HG03066 (cell line): ENCODE results near the gene NT5C.

Experiments
- ATAC-seq: cut with Tn5 transposase; IDR thresholded peaks from one replicate; pipeline ENCODE4 v1.9.1; 2021; ENCODE audit warnings: low read depth; ENCODE audit not compliant: unreplicated experiment

The NT5C gene

DNA sequence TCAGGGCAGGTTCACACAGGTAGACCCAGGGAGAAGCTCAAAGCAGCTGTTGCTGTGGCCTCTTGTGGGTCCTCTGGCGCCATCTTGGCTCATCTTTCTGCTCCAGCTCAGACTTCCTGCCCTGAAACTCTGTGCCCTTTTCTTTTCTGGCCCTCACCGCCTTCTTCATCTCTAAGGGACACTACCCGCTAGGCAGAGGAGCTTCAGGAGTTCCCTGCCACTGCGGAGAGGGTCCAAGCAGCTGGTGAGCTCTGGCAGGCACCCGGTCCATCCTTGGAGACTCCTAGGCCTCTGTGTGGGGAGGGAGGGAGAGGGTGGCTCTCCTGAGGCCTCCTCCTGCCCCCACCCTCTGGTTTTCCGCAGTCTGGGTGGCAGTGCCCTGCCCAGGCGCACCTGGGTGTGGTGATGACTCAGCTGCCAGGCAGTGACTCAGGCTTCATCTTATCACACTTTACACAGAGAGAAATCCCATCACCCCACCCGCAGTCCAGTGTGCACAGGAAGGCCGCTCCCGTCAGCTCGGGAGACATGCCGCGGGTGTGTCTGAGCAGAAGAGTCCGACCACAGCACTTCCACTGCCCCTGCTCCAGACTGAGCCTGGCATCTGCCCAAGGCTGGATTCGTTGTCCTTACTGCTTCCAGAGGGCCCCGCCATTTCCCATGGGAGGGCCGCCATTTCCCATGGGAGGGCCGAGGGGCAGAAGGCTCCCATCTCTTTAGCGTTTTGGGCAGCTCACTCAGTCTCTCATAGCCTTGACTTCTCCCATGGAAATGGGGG is 7.3 kb downstream of the NT5C start:
- ATAC-seq: no peak

DNA sequence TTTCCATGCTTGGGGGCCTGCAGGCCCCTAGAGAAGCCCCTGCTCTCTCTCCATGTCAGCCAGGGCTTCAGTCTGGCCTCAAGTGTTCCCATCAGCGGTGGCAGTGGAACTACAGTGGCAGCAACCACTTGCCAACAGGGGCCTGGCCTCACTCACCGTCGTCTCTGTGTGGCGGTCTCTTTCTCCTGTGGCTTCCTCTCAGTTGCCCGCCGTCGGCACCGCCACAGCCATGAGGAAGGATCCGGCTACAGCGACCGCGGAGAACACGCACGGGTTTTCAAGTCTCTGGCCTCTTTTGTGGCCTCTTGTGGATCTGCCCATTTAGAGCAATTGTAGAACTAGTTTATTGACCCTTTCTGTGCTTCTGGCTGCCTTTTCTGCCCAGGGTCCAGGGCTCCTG is 13.2 kb downstream of the NT5C start:
- ATAC-seq: no peak

- ATAC-seq: no peak
These were observed 14.8 kb downstream of the NT5C start for GRCh38 chr17:75116737-75117136.

- no peak for ATAC-seq
These were observed 16.0 kb downstream of the NT5C start for GRCh38 chr17:75115555-75115954.

GRCh38 chr17:75114552-75115314 is 16.8 kb downstream of the NT5C start:
- no peak for ATAC-seq

- ATAC-seq: peak; percentile 52
These were observed 17.6 kb downstream of the NT5C start for GRCh38 chr17:75113798-75114551.

DNA sequence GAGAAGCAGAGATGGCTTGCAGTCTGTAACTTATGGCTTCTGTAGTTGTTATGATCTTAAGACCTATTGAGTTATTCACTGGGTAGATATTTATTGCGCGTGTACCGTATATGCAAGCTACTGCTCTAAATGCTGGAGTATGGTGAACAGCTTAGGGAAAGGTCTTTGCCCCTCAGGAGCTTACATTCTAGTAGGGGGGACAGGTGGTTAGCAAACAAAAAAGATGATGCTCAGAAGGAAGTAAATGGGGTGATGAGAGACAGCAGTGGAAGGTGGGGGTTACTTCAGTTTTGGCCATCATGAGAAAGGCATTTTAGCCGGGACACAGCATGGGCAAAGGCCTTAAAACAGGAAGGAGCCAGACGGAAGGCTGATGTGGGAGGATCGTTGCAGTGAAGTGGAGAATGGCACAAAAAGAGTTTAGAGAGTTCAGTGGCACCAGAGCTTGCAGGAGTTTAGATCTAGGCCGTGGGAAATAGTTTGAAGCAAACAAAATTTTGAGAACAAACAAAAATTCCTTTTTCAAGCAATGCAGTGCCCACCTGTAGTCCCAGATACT is 19.7 kb downstream of the NT5C start:
- no peak for ATAC-seq

DNA sequence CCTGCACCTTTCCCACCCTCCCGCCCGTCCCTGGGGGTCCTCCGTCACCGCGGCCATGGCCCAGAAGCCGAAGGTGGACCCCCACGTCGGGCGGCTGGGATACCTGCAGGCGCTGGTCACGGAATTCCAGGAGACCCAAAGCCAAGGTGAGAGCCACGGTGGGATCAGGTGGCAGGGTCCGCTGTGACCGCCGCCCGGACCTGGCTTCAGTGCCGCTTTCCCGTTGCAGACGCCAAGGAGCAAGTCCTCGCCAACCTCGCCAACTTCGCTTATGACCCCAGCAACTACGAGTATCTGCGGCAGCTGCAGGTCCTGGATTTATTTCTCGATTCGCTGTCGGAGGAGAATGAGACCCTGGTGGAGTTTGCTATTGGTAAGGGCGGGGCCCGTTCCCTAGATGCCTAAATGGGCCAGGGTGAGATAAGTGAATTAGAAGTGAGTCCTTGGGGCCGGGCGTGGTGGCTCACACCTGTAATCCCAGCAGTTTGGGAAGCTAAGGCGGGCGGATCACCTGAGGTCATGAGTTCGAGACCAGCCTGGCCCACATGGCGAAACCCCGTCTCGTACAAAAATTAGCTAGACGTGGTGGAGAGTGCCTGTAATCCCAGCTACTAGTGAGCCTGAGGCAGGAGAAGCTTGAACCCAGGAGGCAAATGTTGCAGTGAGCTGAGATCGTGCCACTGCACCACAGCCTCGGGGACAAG is 21.2 kb downstream of the NT5C start:
- ATAC-seq: no peak

DNA sequence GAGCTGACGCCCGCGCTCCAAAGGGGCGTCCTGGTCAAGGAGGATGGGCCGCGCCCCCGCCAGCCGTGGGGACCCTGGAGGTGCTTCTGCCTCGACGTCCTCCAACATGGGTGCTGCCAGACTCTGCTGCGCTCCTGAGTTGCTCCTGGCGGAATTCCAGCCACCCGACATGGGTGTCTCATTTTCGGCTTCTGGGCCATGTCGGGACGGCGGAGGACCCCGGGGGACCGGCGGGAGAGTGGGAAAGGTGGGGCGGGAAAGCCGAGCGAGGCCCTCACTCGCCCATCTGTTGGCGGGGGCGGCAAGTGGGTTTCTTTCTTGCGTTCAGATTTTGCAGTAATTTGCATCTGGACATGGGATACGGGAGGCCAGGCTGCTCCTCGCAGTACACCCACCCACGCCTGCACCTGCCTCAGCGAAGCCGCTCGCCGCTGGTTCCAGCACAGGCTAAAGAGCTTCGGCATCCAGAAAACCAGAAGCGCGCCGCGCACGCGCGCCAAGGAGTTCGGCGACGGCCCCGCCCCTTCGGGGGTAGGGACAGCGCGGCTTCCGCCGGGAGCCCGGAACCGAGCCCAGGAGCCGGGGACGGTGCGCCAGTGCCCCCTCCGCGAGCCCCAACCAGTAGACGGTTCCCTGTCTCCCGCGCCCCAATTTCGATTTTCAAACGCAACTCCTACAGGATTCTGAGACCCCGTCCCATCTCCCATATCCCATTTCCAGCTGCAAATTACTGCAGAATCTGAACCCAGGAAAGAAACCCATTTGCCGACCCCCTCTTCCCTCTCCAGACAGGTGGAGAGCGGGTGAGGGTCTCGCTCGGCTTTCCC is 21.9 kb downstream of the NT5C start, which contains the start of gene ARMC7:
TSS of gene ARMC7 (plus strand) at position 563 of the 827 bp plus-strand sequence. CDS start 320 bp downstream, outside the sequence.
- ATAC-seq: peak; percentile 52

GRCh38 chr17:75109046-75109406 is 22.5 kb downstream of the NT5C start:
- ATAC-seq: no peak

- ATAC-seq: no peak
These were observed 23.3 kb downstream of the NT5C start for GRCh38 chr17:75108193-75108592.

DNA sequence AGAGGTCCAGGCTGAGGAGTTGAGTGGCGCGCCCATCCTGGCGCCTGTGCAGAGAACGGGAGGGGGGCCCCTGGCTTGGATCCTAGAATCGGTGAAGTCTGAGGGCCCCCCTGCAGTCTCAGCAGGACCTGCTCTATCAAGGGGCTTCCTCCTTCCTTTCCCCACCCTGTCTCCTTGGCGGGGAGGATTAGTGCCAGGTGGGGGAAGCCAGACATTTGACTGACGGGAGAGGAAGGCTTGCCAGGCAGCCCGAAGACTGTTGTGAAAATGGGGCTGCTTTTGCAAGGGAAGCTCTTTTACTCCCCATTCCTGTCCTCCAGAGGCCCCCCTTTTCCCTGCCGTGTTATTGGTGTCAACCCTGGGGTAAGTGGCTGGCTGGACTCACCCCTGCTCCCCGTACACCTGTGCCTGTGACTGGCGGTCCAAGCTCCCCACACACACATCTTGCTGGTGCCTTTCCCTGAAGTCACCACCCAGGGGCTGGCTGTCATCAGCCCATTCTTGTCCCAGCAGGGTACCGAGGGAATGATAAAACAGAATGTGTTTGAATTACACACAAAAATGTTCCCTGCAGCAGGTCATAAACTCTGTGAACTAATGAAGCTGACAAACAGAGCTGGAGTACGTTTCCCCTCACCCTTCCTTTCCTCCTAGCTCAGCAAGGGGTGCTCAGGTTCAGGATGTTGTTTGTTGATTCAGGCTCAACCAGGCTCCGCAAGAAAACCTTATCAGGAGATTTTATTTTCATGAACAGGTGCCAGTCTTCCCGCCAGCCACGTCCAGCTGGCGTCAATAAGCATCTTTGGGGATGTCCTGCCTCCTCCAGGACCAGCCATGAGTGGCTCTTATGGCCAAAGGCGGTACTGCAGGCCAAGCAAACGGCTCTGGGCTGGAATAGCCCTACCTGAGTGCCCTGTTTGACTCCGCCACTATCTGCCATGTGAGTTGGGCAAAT is 26.1 kb downstream of the NT5C start:
- ATAC-seq: no peak

DNA sequence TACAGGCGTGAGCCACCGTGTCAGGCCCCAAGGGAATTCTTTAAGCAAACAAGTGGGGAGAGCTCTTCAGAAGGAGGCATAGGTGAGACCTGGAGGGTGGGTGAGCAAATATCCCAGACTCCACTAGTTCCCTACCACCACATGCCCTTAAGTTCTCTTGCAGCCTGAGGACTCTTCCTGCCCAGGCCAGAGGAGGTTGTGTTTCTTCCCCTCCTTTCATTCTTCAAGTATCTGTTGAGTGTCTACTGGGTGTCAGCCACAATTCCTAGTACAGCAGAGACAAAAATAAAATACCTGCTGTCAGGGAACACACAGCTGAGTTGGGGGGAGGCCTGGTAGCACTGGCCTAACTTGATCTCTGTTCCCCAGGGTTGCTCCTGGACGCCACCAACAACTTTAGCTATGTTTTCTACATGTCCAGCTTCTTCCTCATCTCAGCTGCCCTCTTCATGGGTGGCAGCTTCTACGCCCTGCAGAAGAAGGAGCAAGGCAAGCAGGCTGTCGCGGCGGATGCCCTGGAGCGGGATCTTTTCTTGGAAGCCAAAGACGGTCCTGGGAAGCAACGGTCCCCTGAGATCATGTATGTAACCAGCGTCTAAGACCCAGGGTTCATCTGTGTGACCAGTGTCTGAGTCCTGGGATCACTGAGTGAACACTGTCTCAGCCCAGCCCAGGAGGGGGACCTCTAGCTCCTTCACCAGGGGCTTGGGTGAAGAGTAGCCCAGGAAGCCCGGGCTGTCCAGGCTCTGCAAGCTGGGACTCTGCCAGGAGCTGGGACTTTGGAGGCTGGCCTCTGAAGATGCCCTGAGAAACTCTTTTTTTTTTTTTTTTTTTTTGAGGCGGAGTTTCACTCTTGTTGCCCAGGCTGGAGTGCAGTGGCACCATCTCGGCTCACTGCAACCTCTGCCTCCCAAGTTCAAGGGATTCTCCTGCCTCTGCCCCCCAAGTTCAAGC is 27.7 kb downstream of the NT5C start:
- ATAC-seq: no peak

GRCh38 chr17:75102385-75102821 is 29.1 kb downstream of the NT5C start:
- no peak for ATAC-seq

DNA sequence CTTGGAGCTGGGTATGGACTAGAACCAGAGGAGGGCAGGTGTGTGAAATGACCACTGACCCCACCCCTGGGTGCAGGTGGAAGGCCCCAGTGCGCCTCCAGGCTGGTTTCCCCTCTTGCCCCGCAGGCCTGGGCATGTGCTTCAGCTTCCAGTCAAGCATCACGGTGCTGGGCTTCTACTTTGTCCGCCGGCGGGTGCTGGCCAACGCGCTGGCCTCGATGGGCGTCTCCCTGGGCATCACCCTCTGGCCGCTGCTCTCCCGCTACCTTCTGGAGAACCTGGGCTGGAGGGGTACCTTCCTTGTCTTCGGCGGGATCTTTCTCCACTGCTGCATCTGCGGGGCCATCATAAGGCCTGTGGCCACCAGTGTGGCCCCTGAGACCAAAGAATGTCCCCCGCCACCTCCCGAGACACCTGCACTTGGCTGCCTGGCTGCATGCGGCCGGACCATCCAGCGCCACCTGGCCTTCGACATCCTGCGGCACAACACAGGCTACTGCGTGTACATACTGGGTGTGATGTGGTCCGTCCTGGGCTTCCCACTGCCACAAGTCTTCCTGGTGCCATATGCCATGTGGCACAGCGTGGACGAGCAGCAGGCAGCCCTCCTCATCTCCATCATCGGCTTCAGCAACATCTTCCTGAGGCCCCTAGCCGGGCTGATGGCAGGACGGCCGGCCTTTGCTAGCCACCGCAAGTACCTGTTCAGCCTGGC is 31.5 kb downstream of the NT5C start:
- ATAC-seq: no peak

- no peak for ATAC-seq
These were observed 32.7 kb downstream of the NT5C start for GRCh38 chr17:75098861-75099260.

GRCh38 chr17:75097865-75098264 is 33.7 kb downstream of the NT5C start:
- no peak for ATAC-seq
